Heart right ventricle (tissue), 16 donors: ENCODE data around the gene FGF5. TPM values are rescaled to one million over a fixed set of nuclear protein-coding genes. Genes with fewer than 3 reads are reported as not detected.

Experiments used
- ATAC-seq, 8 donors: fragments of 200-7000 bp; cut with Tn5 transposase; one replicate each; pipeline ENCODE4 v1.9.1; 2020; ENCODE audit warnings: mild to moderate bottlenecking in 8 of 8, moderate library complexity in 8 of 8, moderate number of reproducible peaks in 1 of 8
- DNase-seq, 2 donors: peaks; one replicate each; pipeline ENCODE4 v3.0.0-alpha.2; 2020
- H3K27ac ChIP-seq, 10 donors: fragments of 200-600 bp; sonication (generic) in 2 of 10; one replicate each; pipeline versions ENCODE4 v1.5.0 to v1.8.0; 2020 to 2022; ENCODE audit warnings: mild to moderate bottlenecking in 3 of 10
- H3K27me3 ChIP-seq, 7 donors: fragments of 200-600 bp; one replicate each; pipeline ENCODE4 v1.8.0; 2021 to 2022; ENCODE audit warnings: mild to moderate bottlenecking in 2 of 7
- H3K36me3 ChIP-seq, 9 donors: fragments of 200-600 bp; sonication (generic) in 1 of 9; one replicate each; pipeline versions ENCODE4 v1.5.0 to v1.8.0; 2020 to 2022; ENCODE audit warnings: mild to moderate bottlenecking in 2 of 9
- H3K4me1 ChIP-seq, 9 donors: fragments of 200-600 bp; sonication (generic) in 1 of 9; one replicate each; pipeline versions ENCODE4 v1.5.0 to v1.8.0; 2020 to 2022; ENCODE audit warnings: mild to moderate bottlenecking in 4 of 9
- H3K4me3 ChIP-seq, 10 donors: fragments of 200-600 bp; sonication (generic) in 2 of 10; one replicate each; pipeline versions ENCODE4 v1.5.0 to v1.8.0; 2020 to 2022; ENCODE audit warnings: mild to moderate bottlenecking in 7 of 10, moderate library complexity in 2 of 10
- H3K9me3 ChIP-seq, 11 donors: fragments of 200-600 bp in 10 of 11; sonication (generic) in 2 of 11; one replicate each; pipeline versions ENCODE4 v1.5.0 to v1.8.0; 2013 to 2022; ENCODE audit warnings: mild to moderate bottlenecking in 2 of 11, control low read depth in 1 of 11, moderate library complexity in 1 of 11
- CTCF ChIP-seq, 9 donors: fragments of 200-600 bp; sonication (generic) in 2 of 9; IDR thresholded peaks; one replicate each; pipeline versions ENCODE4 v1.5.0 to v1.8.0; 2021 to 2022; ENCODE audit warnings: antibody characterized with exemption in 9 of 9, mild to moderate bottlenecking in 5 of 9, moderate library complexity in 1 of 9
- WGBS, 2 donors: extraction: QIAGEN DNeasy Blood & Tissue Kit; methylation state at CpG; one replicate each; pipeline ENCODE4 v1.1.7; 2013; ENCODE audit warnings: inconsistent platforms in 1 of 2; 5-methylcytosine and 5-hydroxymethylcytosine counted together
- intact Hi-C, 10 donors: fragments of 100-400 bp; cut with DNase I; formaldehyde crosslinking; loops; one replicate each; pipeline versions ENCODE4 v1.11.1 to v1.14.2; 2022
- polyA plus RNA-seq, 2 donors: library from polyadenylated mRNA; stranded (reverse); fragments of 200-250 nt; gene quantifications; one replicate each; pipeline ENCODE4 v1.2.3, GENCODE V29; 2013
- total RNA-seq, 10 donors: library from RNA; stranded (reverse); fragmentation: NEBNext Ultra II Directional in 3 of 10; extraction: Animal tissue kit (Norgen Biotek cat#: 25700) in 3 of 10; gene quantifications; one replicate each; pipeline versions ENCODE4 v1.2.1 to v1.2.4, GENCODE V29; 2021 to 2023
- donor health status: Arrhythmogenic right ventricular cardiomyopathy.
- donor health status: ischemic (EF 13 %, LVEDD 7.1; RV severe dilation, severe dysfunction).
- donor health status: healthy with polysubstance abuse.
- donor health status: DM: no; HTN: yes; CAD: no.
- donor health status: DM: no; HTN: no; CAD: no.
- donor health status: ischemic (EF 25% LVEDD 6.9; RV normal size, moderate dysfunction).
- donor health status: ischemic (EF 25% LVEDD 5.7; RV mildly dilated, moderate dysfunction).
- donor health status: healthy.
- donor health status: DM: yes; HTN: yes; CAD: no.
- donor health status: Ischemic cardiomyopathy.
- donor health status: ischemic (EF 35%, LVEDD 5.7; RV mildly dilated, moderate dysfunction).
- donor health status: nonischemic (EF 11% LVEDD 7.7; RV severe dilation, severe dysfunction).
- donor health status: DM: yes; HTN: yes; CAD: no.
- donor health status: PGD.
- donor health status: ischemic (EF 29% LVEDD 5.4; RV normal size, mild dysfunction).
- donor health status: nonischemic (EF 23%, LVEDD 6.1; RV moderate dilation, normal function).

FGF5 gene
- total and polyA plus RNA-seq, 12 donors = 0.05 to 1.0 (median 0.51) TPM; not detected in 3

- H3K36me3 ChIP-seq = no peaks in the 10 kb centered on the region
- intact Hi-C loops = no loop called here
- no peak overlapping the region for H3K4me3 ChIP-seq
- no peak for ATAC-seq
- peaks cover 0 to 48% (median 13%) of the 10 kb centered on the region in 7 donors for H3K27me3 ChIP-seq
- no peak overlapping the region for H3K27ac ChIP-seq
- DNase-seq = no peak
- no peak for TF ChIP-seq CTCF (IDR thresholded peaks at IDR 0.05)
- no peaks in the 10 kb centered on the region for H3K4me1 ChIP-seq
- no peaks in the 10 kb centered on the region for H3K9me3 ChIP-seq
Measured at GRCh38 chr4:80252953-80253352, 13.5 kb upstream of the FGF5 start.

GRCh38 chr4:80253510-80253909, 13.0 kb upstream of the FGF5 start:
- Histone ChIP-seq H3K9me3 (no peaks in the 10 kb centered on the region), H3K27me3 (peaks cover 0 to 48% (median 18%) of the 10 kb centered on the region in 7 donors), H3K36me3 (no peaks in the 10 kb centered on the region), H3K4me3 (no peak overlapping the region), H3K4me1 (no peaks in the 10 kb centered on the region), H3K27ac (no peak overlapping the region)
- intact Hi-C loops = no loop called here
- 47 to 54% methylated on average over 4 of the region's 4 CpGs for WGBS, 2 donors
- TF ChIP-seq CTCF (IDR thresholded peaks at IDR 0.05) = no peak
- ATAC-seq (no peak), DNase-seq (no peak)

GRCh38 chr4:80254114-80254513, 12.3 kb upstream of the FGF5 start:
- no peak overlapping the region for H3K27ac ChIP-seq
- ATAC-seq (no peak), DNase-seq (no peak)
- H3K9me3 ChIP-seq = no peaks in the 10 kb centered on the region
- H3K4me1 ChIP-seq = no peaks in the 10 kb centered on the region
- WGBS, 2 donors = 92 to 100% methylated on average over 2 of the region's 2 CpGs
- peaks cover 0 to 47% (median 18%) of the 10 kb centered on the region in 7 donors for H3K27me3 ChIP-seq
- no peaks in the 10 kb centered on the region for H3K36me3 ChIP-seq
- H3K4me3 ChIP-seq = no peak overlapping the region
- intact Hi-C loops = no loop called here
- TF ChIP-seq CTCF (IDR thresholded peaks at IDR 0.05) = no peak

GRCh38 chr4:80255329-80256095, 11.0 kb upstream of the FGF5 start:
- no peak overlapping the region for H3K27ac ChIP-seq
- no peak for ATAC-seq
- no peaks in the 10 kb centered on the region for H3K9me3 ChIP-seq
- no peak for TF ChIP-seq CTCF (IDR thresholded peaks at IDR 0.05)
- H3K36me3 ChIP-seq = no peaks in the 10 kb centered on the region
- intact Hi-C loops = no loop called here
- WGBS, 2 donors = 74 to 79% methylated on average over 7 of the region's 7 CpGs
- DNase-seq = no peak
- no peak overlapping the region for H3K4me3 ChIP-seq
- H3K27me3 ChIP-seq = peaks cover 0 to 40% (median 14%) of the 10 kb centered on the region in 7 donors
- H3K4me1 ChIP-seq = no peaks in the 10 kb centered on the region
